SK-N-SH treated with all-trans-retinoic acid at 6 μM for 48 hours (cell line): Measurements from ENCODE around the gene TENT4B.

ENCODE experiments used
- ARNTL ChIP-seq: fragments of 450-650 bp; formaldehyde crosslinking; IDR thresholded peaks from 2 replicates; pipeline ENCODE4 v1.5.0; 2020; ENCODE audit warnings: low read depth, mild to moderate bottlenecking, moderate library complexity, borderline replicate concordance
- CREB5 ChIP-seq: fragments of 250-450 bp; sonication (Bioruptor Pico); IDR thresholded peaks from 2 replicates; pipeline ENCODE4 v1.5.1; 2020; ENCODE audit warnings: low read depth, mild to moderate bottlenecking, moderate library complexity
- ISL1 ChIP-seq: fragments of 250-450 bp; sonication (Bioruptor Pico); IDR thresholded peaks from 2 replicates; pipeline ENCODE4 v2.1.2; 2022; ENCODE audit warnings: mild to moderate bottlenecking, moderate library complexity
- PATZ1 ChIP-seq: fragments of 250-450 bp; sonication (Bioruptor Pico); IDR thresholded peaks from 2 replicates; pipeline ENCODE4 v1.8.0; 2020; ENCODE audit warnings: mild to moderate bottlenecking, moderate library complexity, borderline replicate concordance
- POU6F1 ChIP-seq: fragments of 250-450 bp; sonication (Bioruptor Pico); IDR thresholded peaks from 2 replicates; pipeline ENCODE4 v1.8.0; 2021; ENCODE audit warnings: low read depth, mild to moderate bottlenecking, moderate library complexity, borderline replicate concordance
- RARB ChIP-seq: fragments of 250-450 bp; sonication (Bioruptor Pico); IDR thresholded peaks from 2 replicates; pipeline ENCODE4 v1.8.0; 2021; ENCODE audit warnings: mild to moderate bottlenecking, moderate library complexity
- SNAI2 ChIP-seq: fragments of 250-450 bp; sonication (Bioruptor Pico); IDR thresholded peaks from 2 replicates; pipeline ENCODE4 v1.5.0; 2020; ENCODE audit warnings: mild to moderate bottlenecking, moderate library complexity
- TOX ChIP-seq: fragments of 250-450 bp; sonication (Bioruptor Pico); IDR thresholded peaks from 2 replicates; pipeline ENCODE4 v1.8.0; 2021; ENCODE audit warnings: mild to moderate bottlenecking, moderate library complexity, borderline replicate concordance
- TSHZ2 ChIP-seq: fragments of 250-450 bp; sonication (Bioruptor Pico); IDR thresholded peaks from 2 replicates; pipeline ENCODE4 v1.5.0; 2020; ENCODE audit warnings: mild to moderate bottlenecking, moderate library complexity
- ZC3H10 ChIP-seq: fragments of 250-450 bp; sonication (Bioruptor Pico); IDR thresholded peaks from 2 replicates; pipeline ENCODE4 v1.5.1; 2021; ENCODE audit warnings: mild to moderate bottlenecking, moderate library complexity
- ZFP3 ChIP-seq: fragments of 250-450 bp; sonication (Bioruptor Pico); IDR thresholded peaks from 2 replicates; pipeline ENCODE4 v1.5.0; 2020; ENCODE audit warnings: mild to moderate bottlenecking, moderate library complexity
- ZFP30 ChIP-seq: fragments of 450-650 bp; formaldehyde crosslinking; IDR thresholded peaks from 2 replicates; pipeline ENCODE4 v1.5.0; 2022; ENCODE audit warnings: mild to moderate bottlenecking, moderate library complexity
- ZNF70 ChIP-seq: fragments of 450-650 bp; formaldehyde crosslinking; IDR thresholded peaks from 2 replicates; pipeline ENCODE4 v1.5.0; 2020; ENCODE audit warnings: mild to moderate bottlenecking, moderate library complexity
- ZNF8 ChIP-seq: fragments of 450-650 bp; formaldehyde crosslinking; IDR thresholded peaks from 2 replicates; pipeline ENCODE4 v1.5.0; 2020; ENCODE audit warnings: mild to moderate bottlenecking, moderate library complexity

GRCh38 chr16:50228364-50228868, 75.3 kb downstream of the TENT4B start:
- TF ChIP-seq ARNTL (no peak), ZNF70 (no peak), ISL1 (CRISPR knock-in tag) (no peak), TSHZ2 (CRISPR knock-in tag) (no peak), RARB (CRISPR knock-in tag) (no peak), PATZ1 (CRISPR knock-in tag) (no peak), TOX (CRISPR knock-in tag) (no peak), ZFP30 (no peak), CREB5 (no peak), ZNF8 (CRISPR knock-in tag) (no peak), ZFP3 (CRISPR knock-in tag) (no peak), ZC3H10 (CRISPR knock-in tag) (no peak), SNAI2 (no peak), POU6F1 (CRISPR knock-in tag) (no peak)
